Ramos (cell line): ENCODE data around the gene GRID1.

Source experiments
- in situ Hi-C: fragments of 300-500 bp; cut with MboI; formaldehyde crosslinking; loops from one replicate; pipeline ENCODE4 v1.14.3; 2022; ENCODE audit warnings: low sequenced_read_pairs; ENCODE audit not compliant: unreplicated experiment

GRID1 gene

GRCh38 chr10:86062647-86063145 lies 303.9 kb downstream of the GRID1 start:
- in situ Hi-C loops, result no loop called here

GRCh38 chr10:86062198-86062550 lies 304.4 kb downstream of the GRID1 start:
- in situ Hi-C loops, result no loop called here

- in situ Hi-C loops, result no loop called here
Observed at GRCh38 chr10:86061278-86062197, 305.1 kb downstream of the GRID1 start.

- in situ Hi-C loops, result no loop called here
Observed at GRCh38 chr10:86060386-86061277, 306.0 kb downstream of the GRID1 start.

- in situ Hi-C loops, result no loop called here
Observed at GRCh38 chr10:86059892-86060291, 306.7 kb downstream of the GRID1 start.

GRCh38 chr10:86058964-86059363 lies 307.6 kb downstream of the GRID1 start:
- in situ Hi-C loops, result no loop called here

DNA sequence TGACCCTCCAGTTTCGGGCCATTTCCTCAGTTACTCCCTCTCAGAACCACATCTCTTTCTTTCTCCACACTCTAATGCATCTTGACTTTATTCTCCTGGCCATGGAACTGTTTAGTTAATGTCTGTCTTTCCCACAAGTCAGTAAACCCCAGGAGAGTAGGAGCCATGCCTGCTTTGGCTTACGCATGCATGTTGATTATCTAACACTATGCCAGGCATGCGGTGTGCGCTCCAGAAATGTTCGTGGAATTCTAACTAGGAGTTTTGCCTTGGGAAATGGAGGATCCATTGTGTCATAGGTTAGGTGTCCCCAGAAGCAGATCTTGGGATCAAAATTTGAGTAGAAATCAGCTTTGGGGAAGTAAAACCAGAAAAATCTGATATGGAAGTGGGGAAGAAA lies 308.9 kb downstream of the GRID1 start:
- in situ Hi-C loops, result no loop called here

DNA sequence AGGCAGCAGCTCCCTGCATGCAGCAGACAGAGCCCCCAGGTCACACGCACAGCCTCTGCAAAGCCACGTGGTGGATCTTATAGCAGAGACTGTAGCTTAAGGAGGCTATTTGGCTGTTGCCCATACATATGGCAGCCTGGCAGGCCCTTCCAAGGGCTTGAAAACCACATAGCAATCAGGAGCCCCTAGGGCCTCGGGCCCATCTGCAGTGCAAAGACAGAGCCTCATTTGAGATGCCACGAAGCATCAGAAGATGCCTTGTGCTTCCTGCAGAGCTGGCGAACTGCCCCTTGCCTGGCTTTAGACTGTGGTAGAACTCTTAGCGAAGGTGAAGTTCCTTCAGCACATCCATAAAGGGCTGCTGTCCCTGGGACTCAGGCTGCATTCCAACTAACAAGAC lies 309.9 kb downstream of the GRID1 start:
- in situ Hi-C loops, result no loop called here

DNA sequence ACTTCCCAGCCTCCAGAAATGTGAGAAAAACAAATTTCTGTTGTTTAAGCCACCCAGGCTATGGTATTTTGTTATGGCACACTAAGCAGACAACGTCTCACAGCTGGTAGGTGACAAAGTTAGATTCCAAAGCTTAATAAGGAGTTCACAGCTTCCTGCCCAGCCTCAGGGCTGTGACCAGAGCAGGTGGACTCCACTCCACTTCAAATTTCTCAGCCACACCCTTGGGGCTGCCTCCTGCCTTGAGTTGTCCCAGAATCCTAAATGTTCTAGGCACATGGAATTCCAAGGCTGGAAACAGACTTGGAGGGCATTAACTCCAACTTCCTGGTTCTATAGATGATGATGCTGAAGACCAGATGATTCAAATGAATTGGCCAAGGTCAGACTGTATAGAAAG lies 310.7 kb downstream of the GRID1 start:
- in situ Hi-C loops, result no loop called here

- in situ Hi-C loops, result no loop called here
Observed at GRCh38 chr10:86053675-86054074, 312.9 kb downstream of the GRID1 start.

- in situ Hi-C loops, result no loop called here
Observed at GRCh38 chr10:86051586-86051985, 315.0 kb downstream of the GRID1 start.

GRCh38 chr10:86049442-86049841 lies 317.2 kb downstream of the GRID1 start:
- in situ Hi-C loops, result no loop called here

- in situ Hi-C loops, result no loop called here
Observed at GRCh38 chr10:86048973-86049372, 317.6 kb downstream of the GRID1 start.

- in situ Hi-C loops, result no loop called here
Observed at GRCh38 chr10:86048571-86048970, 318.0 kb downstream of the GRID1 start.

DNA sequence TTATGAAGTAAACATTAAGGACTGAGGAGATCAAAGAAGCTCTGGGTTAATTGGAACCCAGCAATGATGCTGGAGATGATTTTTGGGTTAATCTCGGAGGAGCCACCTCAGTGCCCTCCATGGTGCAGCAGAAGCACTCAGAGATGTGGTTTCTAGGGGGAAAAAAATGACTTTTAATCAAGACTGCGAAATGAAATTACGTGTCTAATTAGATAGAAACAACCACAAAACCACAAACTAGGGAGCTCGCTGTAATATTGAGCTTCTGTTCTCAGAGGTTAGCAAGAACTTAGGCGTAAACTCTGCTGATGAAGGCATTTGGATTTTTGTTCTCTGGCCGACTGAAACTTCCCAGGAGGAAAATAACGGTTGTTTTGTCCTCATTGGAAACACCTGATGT lies 319.0 kb downstream of the GRID1 start:
- in situ Hi-C loops, result no loop called here

DNA sequence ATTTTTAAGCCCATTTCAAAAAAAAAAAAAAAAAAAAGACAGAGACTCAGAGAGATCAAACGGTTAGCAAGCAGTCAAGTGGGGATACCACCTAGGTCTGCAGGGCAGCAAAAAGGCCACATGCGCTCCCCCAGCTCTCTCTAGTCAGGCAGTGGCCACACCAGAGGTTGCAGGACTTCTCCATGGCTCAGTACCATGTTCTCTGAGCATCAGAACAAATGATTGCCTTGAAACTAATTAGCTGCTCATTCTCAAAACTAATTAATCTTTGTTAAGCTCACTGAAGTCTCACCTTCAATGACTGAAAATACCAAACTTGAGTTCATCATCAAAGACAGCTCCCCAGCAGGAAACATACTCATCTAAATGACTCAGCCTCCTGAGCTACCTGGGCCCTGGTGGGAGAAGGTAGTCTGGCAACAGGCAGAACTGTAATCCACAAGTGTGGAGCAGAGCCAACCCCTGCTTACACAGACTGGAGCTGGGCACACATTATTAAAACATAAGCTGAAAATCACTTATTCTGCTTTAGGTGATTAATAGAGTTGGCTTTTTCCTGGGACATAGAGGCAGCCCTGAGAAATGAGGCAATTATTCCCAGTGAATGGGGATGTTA lies 319.6 kb downstream of the GRID1 start:
- in situ Hi-C loops, result no loop called here

GRCh38 chr10:86045896-86046295 lies 320.7 kb downstream of the GRID1 start:
- in situ Hi-C loops, result no loop called here

GRCh38 chr10:86044029-86044428 lies 322.6 kb downstream of the GRID1 start:
- in situ Hi-C loops, result no loop called here

DNA sequence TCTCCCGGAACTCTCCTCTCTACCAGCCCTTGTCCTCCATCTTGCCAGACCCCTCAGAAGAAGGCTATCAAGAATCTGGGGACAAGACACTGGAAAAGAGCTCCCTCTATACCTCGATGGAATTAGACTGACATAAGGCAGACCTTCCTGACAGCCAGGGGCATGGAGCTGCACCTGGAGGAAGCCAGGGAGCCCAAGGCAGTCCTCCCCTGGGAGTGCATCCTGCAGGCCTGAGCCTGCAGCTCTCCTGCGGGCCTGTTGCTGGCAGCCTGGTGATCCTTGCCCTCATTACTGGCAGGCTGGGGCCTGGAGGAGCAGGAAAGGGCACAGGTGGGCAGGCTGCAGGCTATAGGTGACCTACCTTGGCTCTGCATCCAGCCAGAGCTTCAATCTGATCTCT lies 323.4 kb downstream of the GRID1 start:
- in situ Hi-C loops, result no loop called here

- in situ Hi-C loops, result no loop called here
Observed at GRCh38 chr10:86042161-86042560, 324.4 kb downstream of the GRID1 start.

GRCh38 chr10:86041116-86041515 lies 325.5 kb downstream of the GRID1 start:
- in situ Hi-C loops, result no loop called here
